Astrocyte (in vitro differentiated cells and primary cell): ENCODE data around the gene GJD2. TPM values are rescaled to one million over a fixed set of nuclear protein-coding genes. Genes with fewer than 3 reads are reported as not detected.

Source experiments
- DNase-seq: peaks from one replicate; pipeline ENCODE4 v3.0.0-alpha.2; 2010; ENCODE audit warnings: low read depth
- FAIRE-seq: peaks from 2 replicates; lab custom pipeline; 2011; peaks lifted over from hg19 to GRCh38; lab: Jason Lieb, UNC
- H2AFZ ChIP-seq: 2 replicates; pipeline ENCODE4 v1.6.0; 2012; ENCODE audit warnings: low read depth, low read length, inconsistent platforms
- H3K27ac ChIP-seq: 2 replicates; pipeline ENCODE4 v1.5.1; 2011; ENCODE audit warnings: low read depth, low read length, inconsistent platforms
- H3K27me3 ChIP-seq: 2 replicates; pipeline ENCODE4 v1.6.0; 2011; ENCODE audit warnings: low read length, inconsistent platforms; ENCODE audit not compliant: insufficient read depth
- H3K36me3 ChIP-seq: 2 replicates; pipeline ENCODE4 v1.5.1; 2011; ENCODE audit warnings: low read length, inconsistent platforms; ENCODE audit not compliant: insufficient read depth
- H3K4me1 ChIP-seq: 2 replicates; pipeline ENCODE4 v1.5.1; 2011; ENCODE audit warnings: low read length, inconsistent platforms; ENCODE audit not compliant: insufficient read depth
- H3K4me2 ChIP-seq: 2 replicates; pipeline ENCODE4 v1.6.0; 2012; ENCODE audit warnings: low read length, inconsistent platforms
- H3K4me3 ChIP-seq: 2 replicates; pipeline ENCODE4 v1.5.1; 2011; ENCODE audit warnings: low read depth, mild to moderate bottlenecking, low read length, inconsistent platforms; ENCODE audit not compliant: insufficient read depth
- H3K79me2 ChIP-seq: 2 replicates; pipeline ENCODE4 v1.6.0; 2012; ENCODE audit warnings: mild to moderate bottlenecking, low read length, inconsistent platforms; ENCODE audit not compliant: insufficient read depth
- H3K9ac ChIP-seq: 2 replicates; pipeline ENCODE4 v1.6.0; 2012; ENCODE audit warnings: mild to moderate bottlenecking, low read length, inconsistent platforms
- H3K9me3 ChIP-seq: 2 replicates; pipeline ENCODE4 v1.5.1; 2012; ENCODE audit warnings: low read depth, mild to moderate bottlenecking, low read length, inconsistent platforms; ENCODE audit not compliant: insufficient read depth
- H4K20me1 ChIP-seq: 2 replicates; pipeline ENCODE4 v1.6.0; 2012; ENCODE audit warnings: low read length, inconsistent platforms; ENCODE audit not compliant: insufficient read depth
- H3K27ac Mint-ChIP-seq: one replicate; pipeline ENCODE4 v1.8.0; 2021; ENCODE audit warnings: mild to moderate bottlenecking, mixed read lengths; ENCODE audit not compliant: unreplicated experiment
- H3K27me3 Mint-ChIP-seq: one replicate; pipeline ENCODE4 v1.8.0; 2021; ENCODE audit warnings: low read depth, mixed read lengths; ENCODE audit not compliant: unreplicated experiment
- H3K36me3 Mint-ChIP-seq: one replicate; pipeline ENCODE4 v1.8.0; 2021; ENCODE audit warnings: low read depth, mixed read lengths; ENCODE audit not compliant: unreplicated experiment
- H3K4me1 Mint-ChIP-seq: one replicate; pipeline ENCODE4 v1.8.0; 2021; ENCODE audit warnings: low read depth, mixed read lengths; ENCODE audit not compliant: unreplicated experiment
- H3K4me3 Mint-ChIP-seq: one replicate; pipeline ENCODE4 v1.8.0; 2021; ENCODE audit warnings: mild to moderate bottlenecking, moderate library complexity, mixed read lengths; ENCODE audit not compliant: unreplicated experiment
- H3K9me3 Mint-ChIP-seq: one replicate; pipeline ENCODE4 v1.8.0; 2021; ENCODE audit warnings: mild to moderate bottlenecking, mixed read lengths; ENCODE audit not compliant: unreplicated experiment
- EZH2 ChIP-seq: IDR thresholded peaks from 2 replicates; pipeline ENCODE4 v1.6.1; 2012; ENCODE audit warnings: mild to moderate bottlenecking, low read length, inconsistent platforms; ENCODE audit not compliant: insufficient read depth
- total RNA-seq: library from RNA; stranded (reverse); gene quantifications from 2 replicates; pipeline ENCODE4 v1.2.1, GENCODE V29; 2021
- TF ChIP-seq, protein P1 (sequence below): IDR thresholded peaks from 2 replicates; pipeline ENCODE4 v1.5.1; 2011; ENCODE audit warnings: low read depth, mild to moderate bottlenecking, inconsistent platforms, low read length, moderate library complexity; ENCODE audit not compliant: insufficient read depth

The GJD2 gene
- total RNA-seq, 1 donor from 2014 or later = 1.00 TPM

DNA sequence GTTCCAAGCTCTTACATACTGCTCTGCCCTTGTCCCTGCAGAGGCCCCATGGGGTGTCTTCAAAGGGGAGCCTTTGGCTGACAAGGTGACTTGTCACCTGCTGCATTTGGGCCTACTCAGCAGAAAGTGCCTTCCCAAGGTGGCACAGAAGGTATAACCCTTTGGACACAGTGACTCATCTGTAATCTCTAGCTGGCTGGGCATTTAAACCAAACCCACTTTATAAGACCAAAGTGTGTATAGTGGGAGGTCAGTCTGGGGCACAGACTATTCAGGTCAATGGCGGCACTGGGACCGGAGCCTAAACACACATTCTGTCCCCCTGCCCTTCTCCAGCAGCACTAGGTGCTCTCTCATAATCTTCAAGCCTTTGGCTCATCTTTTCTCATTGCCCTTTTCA, 35.1 kb downstream of the GJD2 start:
- Histone ChIP-seq H3K79me2 (no peaks in the 10 kb centered on the region), H3K4me2 (no peak overlapping the region), H3K4me3 (no peak overlapping the region), H2AFZ (no peak overlapping the region), H3K27me3 (peaks cover 5% of the 10 kb centered on the region), H4K20me1 (no peaks in the 10 kb centered on the region), H3K27ac (no peak overlapping the region), H3K9ac (no peak overlapping the region), H3K4me1 (peaks cover 7% of the 10 kb centered on the region), H3K9me3 (no peaks in the 10 kb centered on the region), H3K36me3 (no peaks in the 10 kb centered on the region)
- Mint-ChIP-seq H3K4me3 (no peak overlapping the region), H3K27me3 (peaks cover 2% of the 10 kb centered on the region), H3K9me3 (no peaks in the 10 kb centered on the region), H3K27ac (no peak overlapping the region), H3K36me3 (no peaks in the 10 kb centered on the region), H3K4me1 (peaks cover 17% of the 10 kb centered on the region)
- FAIRE-seq (no peak), DNase-seq (no peak)
- TF ChIP-seq EZH2 = no peak
- TF ChIP-seq, protein P1, sequence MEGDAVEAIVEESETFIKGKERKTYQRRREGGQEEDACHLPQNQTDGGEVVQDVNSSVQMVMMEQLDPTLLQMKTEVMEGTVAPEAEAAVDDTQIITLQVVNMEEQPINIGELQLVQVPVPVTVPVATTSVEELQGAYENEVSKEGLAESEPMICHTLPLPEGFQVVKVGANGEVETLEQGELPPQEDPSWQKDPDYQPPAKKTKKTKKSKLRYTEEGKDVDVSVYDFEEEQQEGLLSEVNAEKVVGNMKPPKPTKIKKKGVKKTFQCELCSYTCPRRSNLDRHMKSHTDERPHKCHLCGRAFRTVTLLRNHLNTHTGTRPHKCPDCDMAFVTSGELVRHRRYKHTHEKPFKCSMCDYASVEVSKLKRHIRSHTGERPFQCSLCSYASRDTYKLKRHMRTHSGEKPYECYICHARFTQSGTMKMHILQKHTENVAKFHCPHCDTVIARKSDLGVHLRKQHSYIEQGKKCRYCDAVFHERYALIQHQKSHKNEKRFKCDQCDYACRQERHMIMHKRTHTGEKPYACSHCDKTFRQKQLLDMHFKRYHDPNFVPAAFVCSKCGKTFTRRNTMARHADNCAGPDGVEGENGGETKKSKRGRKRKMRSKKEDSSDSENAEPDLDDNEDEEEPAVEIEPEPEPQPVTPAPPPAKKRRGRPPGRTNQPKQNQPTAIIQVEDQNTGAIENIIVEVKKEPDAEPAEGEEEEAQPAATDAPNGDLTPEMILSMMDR = no peak

- Histone ChIP-seq H3K9me3 (no peaks in the 10 kb centered on the region), H3K27me3 (peaks cover 5% of the 10 kb centered on the region), H3K4me2 (no peak overlapping the region), H3K4me3 (no peak overlapping the region), H3K36me3 (no peaks in the 10 kb centered on the region), H3K4me1 (peaks cover 7% of the 10 kb centered on the region), H2AFZ (no peak overlapping the region), H3K27ac (no peak overlapping the region), H3K9ac (no peak overlapping the region), H4K20me1 (no peaks in the 10 kb centered on the region), H3K79me2 (no peaks in the 10 kb centered on the region)
- no peaks in the 10 kb centered on the region for H3K9me3 Mint-ChIP-seq
- TF ChIP-seq, protein P1 = no peak
- TF ChIP-seq EZH2 = no peak
- H3K27ac Mint-ChIP-seq = no peak overlapping the region
- H3K27me3 Mint-ChIP-seq = peaks cover 4% of the 10 kb centered on the region
- H3K4me1 Mint-ChIP-seq = peaks cover 17% of the 10 kb centered on the region
- FAIRE-seq (peak; percentile 13), DNase-seq (no peak)
- H3K4me3 Mint-ChIP-seq = no peak overlapping the region
- no peaks in the 10 kb centered on the region for H3K36me3 Mint-ChIP-seq
Observed at GRCh38 chr15:34718681-34719665, 35.8 kb downstream of the GJD2 start.

- Histone ChIP-seq H2AFZ (no peak overlapping the region), H3K4me1 (peaks cover 7% of the 10 kb centered on the region), H4K20me1 (no peaks in the 10 kb centered on the region), H3K9me3 (no peaks in the 10 kb centered on the region), H3K27me3 (peaks cover 5% of the 10 kb centered on the region), H3K4me2 (no peak overlapping the region), H3K4me3 (no peak overlapping the region), H3K27ac (no peak overlapping the region), H3K79me2 (no peaks in the 10 kb centered on the region), H3K36me3 (no peaks in the 10 kb centered on the region), H3K9ac (no peak overlapping the region)
- no peak for TF ChIP-seq EZH2
- TF ChIP-seq, protein P1 = no peak
- H3K9me3 Mint-ChIP-seq = no peaks in the 10 kb centered on the region
- peaks cover 7% of the 10 kb centered on the region for H3K27me3 Mint-ChIP-seq
- peaks cover 16% of the 10 kb centered on the region for H3K4me1 Mint-ChIP-seq
- H3K27ac Mint-ChIP-seq = no peak overlapping the region
- H3K4me3 Mint-ChIP-seq = no peak overlapping the region
- no peak for DNase-seq
- no peak for FAIRE-seq
- H3K36me3 Mint-ChIP-seq = no peaks in the 10 kb centered on the region
Observed at GRCh38 chr15:34717729-34718128, 37.1 kb downstream of the GJD2 start.
